HG03175 (cell line): ENCODE results near the gene RAB8B.
A peak's percentile ranks its signal among the peaks of the same experiment; 100 is the strongest.

Experiments used
- ATAC-seq: cut with Tn5 transposase; IDR thresholded peaks from one replicate; pipeline ENCODE4 v1.9.1; 2021; ENCODE audit warnings: mild to moderate bottlenecking, moderate library complexity; ENCODE audit not compliant: unreplicated experiment

RAB8B gene

GRCh38 chr15:63260791-63261190 lies 71.4 kb downstream of the RAB8B start:
- ATAC-seq, result no peak

GRCh38 chr15:63261311-63261710 lies 71.9 kb downstream of the RAB8B start:
- no peak for ATAC-seq

- ATAC-seq, result no peak
Measured at GRCh38 chr15:63263519-63263918, 74.1 kb downstream of the RAB8B start.

- ATAC-seq, result no peak
Measured at GRCh38 chr15:63264688-63265293, 75.4 kb downstream of the RAB8B start.

GRCh38 chr15:63274427-63274826 lies 85.0 kb downstream of the RAB8B start:
- ATAC-seq, result no peak

- ATAC-seq, result no peak
Measured at GRCh38 chr15:63276342-63277037, 87.1 kb downstream of the RAB8B start.

GRCh38 chr15:63277038-63277892 lies 87.9 kb downstream of the RAB8B start, which contains the start of gene APH1B:
TSS of gene APH1B (plus strand) at chr15:63277605. CDS start at chr15:63277624, 19 bp downstream.
- ATAC-seq, result peak; percentile 74

- ATAC-seq, result peak; percentile 34
Measured at GRCh38 chr15:63277893-63278456, 88.6 kb downstream of the RAB8B start.

GRCh38 chr15:63283126-63283525 lies 93.7 kb downstream of the RAB8B start:
- ATAC-seq, result no peak

- ATAC-seq, result no peak
Measured at GRCh38 chr15:63284335-63284734, 94.9 kb downstream of the RAB8B start.

GRCh38 chr15:63287109-63287508 lies 97.7 kb downstream of the RAB8B start:
- no peak for ATAC-seq

GRCh38 chr15:63288342-63288741 lies 98.9 kb downstream of the RAB8B start:
- ATAC-seq, result no peak

GRCh38 chr15:63288778-63289378 lies 99.5 kb downstream of the RAB8B start:
- ATAC-seq, result no peak

- no peak for ATAC-seq
Measured at GRCh38 chr15:63291507-63291906, 102.1 kb downstream of the RAB8B start.

GRCh38 chr15:63292241-63292640 lies 102.8 kb downstream of the RAB8B start:
- ATAC-seq, result no peak

GRCh38 chr15:63292771-63293170 lies 103.4 kb downstream of the RAB8B start:
- no peak for ATAC-seq

- no peak for ATAC-seq
Measured at GRCh38 chr15:63294359-63294758, 105.0 kb downstream of the RAB8B start.

GRCh38 chr15:63295341-63295740 lies 105.9 kb downstream of the RAB8B start:
- ATAC-seq, result no peak

- no peak for ATAC-seq
Measured at GRCh38 chr15:63296195-63296594, 106.8 kb downstream of the RAB8B start.

- ATAC-seq, result no peak
Measured at GRCh38 chr15:63299943-63300575, 110.7 kb downstream of the RAB8B start.
